K562 (cell line): ENCODE measurements around the gene DNAH10. TPM values are rescaled to one million over a fixed set of nuclear protein-coding genes. Genes with fewer than 3 reads are reported as not detected.

Experiments
- ATAC-seq: fragments of 200-7000 bp; cut with Tn5 transposase; 3 replicates; pipeline ENCODE4 v1.9.1; 2020; ENCODE audit warnings: moderate library complexity
- BruUV-seq: library from RNA; stranded (reverse); fragments of 400-500 nt; replicated peaks from 2 replicates; lab custom pipeline; 2021; lab: Mats Ljungman, UMichigan
- CTCF ChIA-PET: fragments of 300-600 bp; formaldehyde crosslinking; extraction: SDS; loops from one replicate; lab custom pipeline; 2021; ENCODE audit warnings: low intra/inter-chr PET ratio; lab: Yijun Ruan, JAX
- POLR2A ChIA-PET: fragments of 300-600, 350-650 bp; sonication (Branson Sonifier 250); formaldehyde crosslinking; extraction: SDS; loops from one replicate; lab custom pipeline; 2021; ENCODE audit warnings: antibody characterized with exemption, inconsistent platforms; lab: Yijun Ruan, JAX
- DNase-seq, 4 experiments: peaks; one replicate each; pipeline versions ENCODE4 v3.0.0 to v3.0.0-alpha.2; 2011 to 2018; ENCODE audit warnings: low spot score in 3 of 4, mixed read lengths in 3 of 4; ENCODE audit errors: extremely low read depth in 1 of 4
- FAIRE-seq: peaks from 2 replicates; lab custom pipeline; 2011; peaks lifted over from hg19 to GRCh38; lab: Jason Lieb, UNC
- H2AFZ ChIP-seq: 2 replicates; pipeline ENCODE4 v1.6.0; 2011; ENCODE audit warnings: low read depth, low read length, control low read depth, inconsistent platforms
- H3K27ac ChIP-seq: fragments of 200-600 bp; 3 replicates; pipeline ENCODE4 v1.8.0; 2011; ENCODE audit warnings: low read depth, mild to moderate bottlenecking, control low read depth, inconsistent platforms, low read length, moderate library complexity, mixed read lengths; ENCODE audit errors: extremely low read depth
- H3K27me3 ChIP-seq, 2 experiments: fragments of 300-600 bp in 1 of 2; 2 replicates in 1 of 2; 3 replicates in 1 of 2; pipeline versions ENCODE4 v1.6.0 to v1.8.0; 2011; ENCODE audit warnings: inconsistent platforms in 2 of 2, low read length in 2 of 2, mild to moderate bottlenecking in 1 of 2, mixed read lengths in 1 of 2, moderate library complexity in 1 of 2; ENCODE audit not compliant: control insufficient read depth in 2 of 2, insufficient read depth in 2 of 2
- H3K36me3 ChIP-seq: fragments of 300-600 bp; 3 replicates; pipeline ENCODE4 v1.8.0; 2011; ENCODE audit warnings: mild to moderate bottlenecking, low read length, inconsistent platforms; ENCODE audit not compliant: control insufficient read depth, insufficient read depth
- H3K4me1 ChIP-seq, 2 experiments: fragments of 200-600 bp in 1 of 2; replicated peaks in 1 of 2; 2 replicates in 1 of 2; 3 replicates in 1 of 2; pipeline versions ENCODE4 v1.5.1 to v1.8.0; 2011; ENCODE audit warnings: inconsistent platforms in 2 of 2, low read length in 2 of 2, mild to moderate bottlenecking in 1 of 2, mixed read lengths in 1 of 2, moderate library complexity in 1 of 2; ENCODE audit not compliant: control insufficient read depth in 2 of 2, insufficient read depth in 2 of 2
- H3K4me2 ChIP-seq: 2 replicates; pipeline ENCODE4 v1.6.1; 2011; ENCODE audit warnings: low read length, control low read depth, inconsistent platforms, mixed read lengths; ENCODE audit not compliant: insufficient read depth
- H3K4me3 ChIP-seq: fragments of 200-600 bp; sonication (generic), shearing (Covaris generic); 2 replicates; pipeline ENCODE4 v1.5.1; 2016; ENCODE audit warnings: control low read depth, inconsistent platforms
- H3K79me2 ChIP-seq: fragments of 200-600 bp; 3 replicates; pipeline ENCODE4 v1.8.0; 2011; ENCODE audit warnings: low read length, inconsistent platforms; ENCODE audit not compliant: control insufficient read depth, insufficient read depth
- H3K9ac ChIP-seq, 2 experiments: 2 replicates each; pipeline versions ENCODE4 v1.6.0 to v1.6.1; 2011; ENCODE audit warnings: low read depth in 2 of 2, low read length in 2 of 2, control low read depth in 1 of 2, inconsistent platforms in 1 of 2, mild to moderate bottlenecking in 1 of 2, mixed read lengths in 1 of 2; ENCODE audit not compliant: insufficient read depth in 1 of 2
- H3K9me1 ChIP-seq: one replicate; pipeline ENCODE4 v1.6.0; 2011; ENCODE audit warnings: inconsistent platforms, mild to moderate bottlenecking, low read length, moderate library complexity; ENCODE audit not compliant: control insufficient read depth, insufficient read depth
- H3K9me3 ChIP-seq: replicated peaks from 2 replicates; pipeline ENCODE4 v1.5.1; 2011; ENCODE audit warnings: low read depth, low read length, inconsistent platforms; ENCODE audit not compliant: control insufficient read depth, insufficient read depth
- H4K20me1 ChIP-seq: replicated peaks from 2 replicates; pipeline ENCODE4 v1.6.1; 2011; ENCODE audit warnings: low read length, inconsistent platforms, mixed read lengths; ENCODE audit not compliant: control insufficient read depth, insufficient read depth
- BRCA1 ChIP-seq, 2 experiments: fragments of 450-650 bp in 1 of 2; sonication (generic) in 1 of 2; formaldehyde crosslinking in 1 of 2; IDR thresholded peaks; 2 replicates each; pipeline versions ENCODE4 v1.5.0 to v1.6.1; 2017 to 2020; ENCODE audit warnings: mild to moderate bottlenecking in 1 of 2, missing genetic modification reagents in 1 of 2
- CBX1 ChIP-seq: sonication (generic); IDR thresholded peaks from 2 replicates; pipeline ENCODE4 v1.6.1; 2016; ENCODE audit warnings: antibody characterized with exemption, low read depth, mild to moderate bottlenecking
- CC2D1A ChIP-seq: fragments of 450-650 bp; IDR thresholded peaks from 2 replicates; pipeline ENCODE4 v1.6.1; 2017; ENCODE audit warnings: mild to moderate bottlenecking
- ELK3 ChIP-seq: fragments of 450-650 bp; formaldehyde crosslinking; IDR thresholded peaks from 2 replicates; pipeline ENCODE4 v1.4.0; 2020; ENCODE audit warnings: mild to moderate bottlenecking
- ESRRA ChIP-seq: fragments of 450-650 bp; IDR thresholded peaks from 2 replicates; pipeline ENCODE4 v1.6.1; 2014; ENCODE audit warnings: low read depth, mild to moderate bottlenecking, moderate library complexity, borderline replicate concordance
- HDAC1 ChIP-seq, 2 experiments: fragments of 450-650 bp; IDR thresholded peaks; 2 replicates each; pipeline ENCODE4 v1.6.1; 2016 to 2017; ENCODE audit warnings: inconsistent platforms in 1 of 2, mild to moderate bottlenecking in 1 of 2, moderate library complexity in 1 of 2
- NBN ChIP-seq: fragments of 450-650 bp; IDR thresholded peaks from 2 replicates; pipeline ENCODE4 v1.6.1; 2016; ENCODE audit warnings: low read depth, mild to moderate bottlenecking
- NFE2L1 ChIP-seq: fragments of 450-650 bp; IDR thresholded peaks from 2 replicates; pipeline ENCODE4 v1.6.1; 2016; ENCODE audit warnings: missing genetic modification characterization, low read depth, mild to moderate bottlenecking, missing compliant biosample characterization, moderate library complexity, borderline replicate concordance
- SMARCB1 ChIP-seq: IDR thresholded peaks from 2 replicates; pipeline ENCODE4 v1.6.1; 2011; ENCODE audit warnings: improper control_type of control experiment, low read depth; ENCODE audit not compliant: insufficient read length
- TSHZ1 ChIP-seq: fragments of 250-450 bp; sonication (Bioruptor Pico); IDR thresholded peaks from 2 replicates; pipeline ENCODE4 v1.4.0; 2020; ENCODE audit warnings: mild to moderate bottlenecking, moderate library complexity
- WGBS: fragments of 100-300 bp; shearing (Covaris generic); methylation state at CpG from one replicate; pipeline ENCODE4 v1.1.6; 2016; ENCODE audit warnings: low coverage, mixed read lengths; ENCODE audit not compliant: insufficient coverage; ENCODE audit errors: missing lambda C conversion rate; 5-methylcytosine and 5-hydroxymethylcytosine counted together
- in situ Hi-C: fragments of 300-500 bp; cut with MboI; formaldehyde crosslinking; loops from 4 replicates; pipeline ENCODE4 v1.15.0; 2018; ENCODE audit warnings: inconsistent platforms, mixed read lengths
- intact Hi-C: fragments of 100-400 bp; cut with micrococcal nuclease; formaldehyde crosslinking; loops from 2 replicates; pipeline ENCODE4 v1.14.2; 2022
- polyA plus RNA-seq, 8 experiments: library from polyadenylated mRNA; depleted of rRNA in 4 of 8; stranded (reverse) in 5 of 8; unstranded in 3 of 8; fragments of >200 nt; fragmentation: Nextera tagmentation in 2 of 8; fragmentation: Illumina TruSeq in 1 of 8; extraction: Ambion mirVana in 2 of 8; extraction: Trizol in 1 of 8; gene quantifications; 2 replicates each; pipeline versions ENCODE4 v1.2.1 to v1.2.3, GENCODE V29; 2011 to 2014; ENCODE audit warnings: inconsistent platforms in 1 of 8, missing spikeins in 1 of 8
- total RNA-seq, 7 experiments: library from RNA; depleted of rRNA in 6 of 7; stranded (reverse); fragments of >200 nt in 6 of 7; fragmentation: Illumina TruSeq in 2 of 7; extraction: Trizol in 2 of 7; gene quantifications; 2 replicates each; pipeline versions ENCODE4 v1.2.1 to v1.2.3, GENCODE V29; 2011 to 2021; ENCODE audit warnings: low replicate concordance in 1 of 7

The DNAH10 gene
- total and polyA plus RNA-seq, 9 of the 15 experiments (the other 6 are each of a cell fraction or from before 2014, with no cell fraction given), result 0.01 to 0.06 (median 0.04) TPM; not detected in 1

- Histone ChIP-seq H3K27ac (no peak overlapping the region), H2AFZ (no peak overlapping the region), H3K79me2 (no peaks in the 10 kb centered on the region), H3K27me3 (peaks cover 58 to 68% of the 10 kb centered on the region in 2 experiments), H3K9me3 (no peaks in the 10 kb centered on the region), H3K9ac (no peak overlapping the region), H3K4me2 (no peak overlapping the region), H3K36me3 (no peaks in the 10 kb centered on the region), H3K4me1 (peaks cover 0 to 3% of the 10 kb centered on the region in 2 experiments; a peak in 2 of 5 replicates), H3K4me3 (no peak overlapping the region), H3K9me1 (no peaks in the 10 kb centered on the region), H4K20me1 (peaks cover 8% of the 10 kb centered on the region; the same call in 1 of the 2 replicates)
- WGBS, result 0% methylated on average over 8 of the region's 8 CpGs
- in situ Hi-C loops, result no loop called here
- TF ChIP-seq ESRRA, result no peak
- TF ChIP-seq TSHZ1, result no peak
- TF ChIP-seq HDAC1 (IDR thresholded peaks at IDR 0.05), result no peak
- TF ChIP-seq CC2D1A, result no peak
- TF ChIP-seq CBX1, result no peak
- TF ChIP-seq ELK3 (CRISPR knock-in tag), result no peak
- TF ChIP-seq NFE2L1 (tag), result no peak
- no peak for TF ChIP-seq BRCA1 (IDR thresholded peaks at IDR 0.05)
- TF ChIP-seq BRCA1 (CRISPR knock-in tag; IDR thresholded peaks at IDR 0.05), result no peak
- no peak for TF ChIP-seq NBN
- TF ChIP-seq SMARCB1, result no peak
- DNase-seq (no peak), ATAC-seq (no peak), FAIRE-seq (no peak)
- CTCF ChIA-PET, result no interaction called here
- BruUV-seq, result no TSS peak
- intact Hi-C loops, result no loop called here
- POLR2A ChIA-PET, result interaction anchor here (0.6 to 0.9 kb wide), 3 partner anchors 37 to 632 kb away, joined by 3 to 6 read pairs (median 3); no protein-coding TSS in a partner anchor
Measured at GRCh38 chr12:123882161-123882705, 120.1 kb downstream of the DNAH10 start.
